B cell (primary cell): Measurements from ENCODE around the gene ELAPOR1.

Source experiments
- CTCF ChIP-seq: fragments of 200-600 bp; IDR thresholded peaks from one replicate; pipeline ENCODE4 v1.8.0; 2022; ENCODE audit warnings: antibody characterized with exemption, mild to moderate bottlenecking
- EZH2 ChIP-seq: IDR thresholded peaks from 2 replicates; pipeline ENCODE4 v1.6.1; 2012; ENCODE audit warnings: borderline replicate concordance, low read depth, mild to moderate bottlenecking, moderate library complexity, low read length; ENCODE audit not compliant: insufficient read depth, poor library complexity, severe bottlenecking

GRCh38 chr1:109161858-109162606 is 48.1 kb downstream of the ELAPOR1 start:
- TF ChIP-seq CTCF (no peak), EZH2 (no peak)
